ENCODE measurements around the gene TSFM. TPM values are rescaled to one million over a fixed set of nuclear protein-coding genes. Genes with fewer than 3 reads are reported as not detected.

Gene TSFM
- total RNA-seq, 1 experiment from 2014 or later: 40.3 TPM

GRCh38 chr12:57765003-57765697 is 17.4 kb upstream of the TSFM start:
- ChIA-PET POLR2A (no interaction called here), CTCF (no interaction called here)
- in situ Hi-C loops (cut with HindIII; ENCODE audit: low pct_unique_long_range_greater_than_20kb, low sequenced_read_pairs) (no loop called here), intact Hi-C loops (cut with micrococcal nuclease; ENCODE audit: unreplicated experiment) (no loop called here)
- Histone ChIP-seq H3K9me3 (ENCODE audit: control insufficient read depth, insufficient read depth, low read depth, low read length) (no peaks in the 10 kb centered on the region), H3K4me3 (ENCODE audit: low read depth in 2 of 2, low read length in 2 of 2) (peak overlapping the region; percentile 37 to 57), H3K27me3 (ENCODE audit: control insufficient read depth, insufficient read depth, low read length) (peaks cover 4% of the 10 kb centered on the region; the same call in 1 of the 2 replicates), H3K36me3 (ENCODE audit: control insufficient read depth, insufficient read depth, low read length) (no peaks in the 10 kb centered on the region; the same call in 1 of the 2 replicates), H3K4me1 (ENCODE audit: control insufficient read depth, insufficient read depth, low read length) (peaks cover 15% of the 10 kb centered on the region), H3K27ac (ENCODE audit: low read length) (peak overlapping the region; percentile 64)
- TF ChIP-seq CTCF (IDR thresholded peaks at IDR 0.05) (peak; percentile 89), REST (IDR thresholded peaks at IDR 0.05; ENCODE audit: insufficient read depth in 1 of 2, low read depth in 2 of 2, low read length in 1 of 2) (0 out of 4 replicates have a peak, but pooled peaks of 1 of the 2 experiments have one; percentile 14), SIN3A (IDR thresholded peaks at IDR 0.05; ENCODE audit: borderline replicate concordance, insufficient read depth, low read depth, low read length) (no peak)
- DNase-seq (ENCODE audit: low read depth, low spot score) (no peak), ATAC-seq (peak; percentile 74)
- no TSS peak for BruUV-seq (replicated peaks)

GRCh38 chr12:57765698-57766463 is 16.7 kb upstream of the TSFM start:
- CTCF ChIA-PET: interaction anchor here (0.9 kb wide), 1 partner anchor 9 kb away, joined by 4 read pairs; no protein-coding TSS in a partner anchor
- no peak for TF ChIP-seq CTCF (IDR thresholded peaks at IDR 0.05)
- no peak for TF ChIP-seq TCF7L2 (IDR thresholded peaks at IDR 0.05; ENCODE audit: low read depth, low read length)
- TF ChIP-seq REST (IDR thresholded peaks at IDR 0.05; ENCODE audit: insufficient read depth in 1 of 2, low read depth in 2 of 2, low read length in 1 of 2): 0 out of 4 replicates have a peak, but pooled peaks of 1 of the 2 experiments have one; percentile 34
- no peak for TF ChIP-seq SIN3A (IDR thresholded peaks at IDR 0.05; ENCODE audit: borderline replicate concordance, insufficient read depth, low read depth, low read length)
- TF ChIP-seq POLR2AphosphoS5 (IDR thresholded peaks at IDR 0.05; ENCODE audit: low read depth, low read length): no peak
- POLR2A ChIA-PET: no interaction called here
- intact Hi-C loops (cut with micrococcal nuclease; ENCODE audit: unreplicated experiment) (no loop called here), in situ Hi-C loops (cut with HindIII; ENCODE audit: low pct_unique_long_range_greater_than_20kb, low sequenced_read_pairs) (no loop called here)
- H3K27ac ChIP-seq (ENCODE audit: low read length): no peak overlapping the region
- no TSS peak for BruUV-seq (replicated peaks)
- H3K4me3 ChIP-seq (ENCODE audit: low read depth in 2 of 2, low read length in 2 of 2): peak overlapping the region; percentile 37 to 57
- peak; percentile 49 for ATAC-seq
- H3K36me3 ChIP-seq (ENCODE audit: control insufficient read depth, insufficient read depth, low read length): no peaks in the 10 kb centered on the region; the same call in 1 of the 2 replicates
- no peaks in the 10 kb centered on the region for H3K9me3 ChIP-seq (ENCODE audit: control insufficient read depth, insufficient read depth, low read depth, low read length)
- H3K4me1 ChIP-seq (ENCODE audit: control insufficient read depth, insufficient read depth, low read length): peaks cover 15% of the 10 kb centered on the region
- no peak for DNase-seq (ENCODE audit: low read depth, low spot score)
- H3K27me3 ChIP-seq (ENCODE audit: control insufficient read depth, insufficient read depth, low read length): peaks cover 4% of the 10 kb centered on the region; the same call in 1 of the 2 replicates

Measured in Panc1 (cell line).